Ovary (tissue), 3 donors: ENCODE results near the gene ABCB6.

ENCODE experiments used
- CTCF ChIP-seq, 3 donors: fragments of 450-650 bp in 2 of 3; fragments of 200-600 bp in 1 of 3; IDR thresholded peaks; one replicate each; pipeline versions ENCODE4 v1.5.1 to v1.8.0; 2016 to 2022; ENCODE audit warnings: antibody characterized with exemption in 3 of 3, mild to moderate bottlenecking in 1 of 3
- EP300 ChIP-seq: sonication (generic); formaldehyde crosslinking; IDR thresholded peaks from one replicate; pipeline ENCODE4 v1.6.1; 2017; ENCODE audit warnings: antibody characterized with exemption
- donor health status: DM: no; HTN: no; CAD: no.

GRCh38 chr2:219160186-219161017 is 58.4 kb downstream of the ABCB6 start, which contains the start of gene NHEJ1:
- TF ChIP-seq CTCF (IDR thresholded peaks at IDR 0.05) (peak; percentile 94 to 99 (median 95)), EP300 (no peak)
